GM12878 (cell line): ENCODE measurements around the gene SUSD1. TPM values are rescaled to one million over a fixed set of nuclear protein-coding genes. Genes with fewer than 3 reads are reported as not detected.

Experiments
- ATAC-seq: fragments of 200-7000 bp; cut with Tn5 transposase; 3 replicates; pipeline ENCODE4 v1.9.1; 2020; ENCODE audit warnings: mild to moderate bottlenecking, moderate library complexity
- BruUV-seq: library from RNA; stranded (reverse); fragments of 400-500 nt; replicated peaks from 2 replicates; lab custom pipeline; 2021; lab: Mats Ljungman, UMichigan
- CTCF ChIA-PET: fragments of 300-600 bp; sonication (Branson Sonifier 250); formaldehyde crosslinking; extraction: SDS; loops from one replicate; lab custom pipeline; 2021; ENCODE audit warnings: inconsistent platforms; lab: Yijun Ruan, JAX
- POLR2A ChIA-PET: fragments of 350-600 bp; formaldehyde crosslinking; extraction: SDS; loops from one replicate; lab custom pipeline; 2021; ENCODE audit warnings: inconsistent platforms; lab: Charles Lee
- RAD21 ChIA-PET: fragments of 300-600 bp; sonication (Branson Sonifier 250); formaldehyde crosslinking; loops from one replicate; lab custom pipeline; 2023; ENCODE audit warnings: antibody characterized with exemption; ENCODE audit not compliant: unreplicated experiment; lab: Charles Lee
- SMC1A ChIA-PET: fragments of 300-600 bp; sonication (Branson Sonifier 250); formaldehyde crosslinking; loops from one replicate; lab custom pipeline; 2023; ENCODE audit not compliant: unreplicated experiment, uncharacterized antibody; lab: Charles Lee
- DNase-seq: peaks from one replicate; pipeline ENCODE4 v3.0.0-alpha.2; 2011; ENCODE audit warnings: low read depth, low spot score
- FAIRE-seq: peaks from 3 replicates; lab custom pipeline; 2011; peaks lifted over from hg19 to GRCh38; lab: Jason Lieb, UNC
- H2AFZ ChIP-seq: 2 replicates; pipeline ENCODE4 v1.6.0; 2011; ENCODE audit warnings: low read depth, low read length, control low read depth; ENCODE audit not compliant: control insufficient read depth
- H3K27ac ChIP-seq: 2 replicates; pipeline ENCODE4 v1.5.1; 2011; ENCODE audit warnings: control low read depth; ENCODE audit not compliant: control insufficient read depth, insufficient read depth
- H3K27me3 ChIP-seq, 2 experiments: replicated peaks in 1 of 2; 2 replicates each; pipeline versions ENCODE4 v1.6.0 to v1.6.1; 2011; ENCODE audit warnings: low read length in 1 of 2; ENCODE audit not compliant: control insufficient read depth in 2 of 2, insufficient read depth in 2 of 2
- H3K36me3 ChIP-seq, 2 experiments: 2 replicates each; pipeline ENCODE4 v1.5.1; 2011; ENCODE audit warnings: low read length in 1 of 2; ENCODE audit not compliant: control insufficient read depth in 2 of 2, insufficient read depth in 2 of 2
- H3K4me1 ChIP-seq: 2 replicates; pipeline ENCODE4 v1.6.1; 2011; ENCODE audit warnings: mild to moderate bottlenecking, low read length, moderate library complexity, mixed read lengths; ENCODE audit not compliant: control insufficient read depth, insufficient read depth
- H3K4me2 ChIP-seq: 2 replicates; pipeline ENCODE4 v1.6.0; 2011; ENCODE audit warnings: control low read depth; ENCODE audit not compliant: control insufficient read depth, insufficient read depth
- H3K4me3 ChIP-seq: fragments of 200-600 bp; sonication (generic); 2 replicates; pipeline ENCODE4 v1.5.1; 2016
- H3K79me2 ChIP-seq: 2 replicates; pipeline ENCODE4 v1.6.0; 2011; ENCODE audit warnings: low read length; ENCODE audit not compliant: control insufficient read depth, insufficient read depth
- H3K9ac ChIP-seq: 2 replicates; pipeline ENCODE4 v1.8.0; 2011; ENCODE audit warnings: low read length, control low read depth, mixed read lengths; ENCODE audit not compliant: control insufficient read depth, insufficient read depth
- H3K9me3 ChIP-seq: replicated peaks from 3 replicates; pipeline ENCODE4 v1.5.1; 2011; ENCODE audit warnings: mild to moderate bottlenecking, low read length; ENCODE audit not compliant: control insufficient read depth, insufficient read depth
- H4K20me1 ChIP-seq: 2 replicates; pipeline ENCODE4 v1.6.0; 2011; ENCODE audit not compliant: control insufficient read depth, insufficient read depth
- ATF3 ChIP-seq: IDR thresholded peaks from 2 replicates; pipeline ENCODE4 v1.6.1; 2011; ENCODE audit warnings: low read depth, mild to moderate bottlenecking, low read length, moderate library complexity, borderline replicate concordance; ENCODE audit errors: extremely low read depth
- CBX5 ChIP-seq: sonication (generic); IDR thresholded peaks from 2 replicates; pipeline ENCODE4 v1.6.1; 2016; ENCODE audit warnings: low read depth, moderate library complexity, mild to moderate bottlenecking, inconsistent platforms
- CREB1 ChIP-seq: IDR thresholded peaks from 2 replicates; pipeline ENCODE4 v1.6.1; 2012; ENCODE audit warnings: low read depth, mild to moderate bottlenecking, inconsistent platforms
- EGR1 ChIP-seq, 2 experiments: IDR thresholded peaks; 1 replicate in 1 of 2; 2 replicates in 1 of 2; pipeline ENCODE4 v1.6.1; 2011 to 2012; ENCODE audit warnings: low read depth in 2 of 2, low read length in 2 of 2, borderline replicate concordance in 1 of 2, mild to moderate bottlenecking in 1 of 2, moderate library complexity in 1 of 2
- GATAD2B ChIP-seq: fragments of 450-650 bp; conservative IDR thresholded peaks from 2 replicates; pipeline ENCODE4 v1.6.1; 2017; ENCODE audit warnings: low read depth, mild to moderate bottlenecking, moderate library complexity
- HDAC2 ChIP-seq: fragments of 200-600 bp; sonication (generic); IDR thresholded peaks from 2 replicates; pipeline ENCODE4 v1.6.1; 2017
- HDGF ChIP-seq: fragments of 450-650 bp; IDR thresholded peaks from 2 replicates; pipeline ENCODE4 v1.6.1; 2016; ENCODE audit warnings: antibody characterized with exemption
- IKZF2 ChIP-seq, 2 experiments: fragments of 450-650 bp; IDR thresholded peaks; 2 replicates each; pipeline ENCODE4 v1.6.1; 2017; ENCODE audit warnings: mild to moderate bottlenecking in 2 of 2, moderate library complexity in 2 of 2
- IRF5 ChIP-seq: fragments of 450-650 bp; IDR thresholded peaks from 2 replicates; pipeline ENCODE4 v1.6.1; 2017; ENCODE audit warnings: borderline replicate concordance
- JUNB ChIP-seq: IDR thresholded peaks from 2 replicates; pipeline ENCODE4 v1.6.1; 2016; ENCODE audit warnings: antibody characterized with exemption, mild to moderate bottlenecking
- MYC ChIP-seq: IDR thresholded peaks from 2 replicates; pipeline ENCODE4 v1.6.1; 2011; ENCODE audit warnings: mild to moderate bottlenecking, low read length, moderate library complexity, inconsistent platforms; ENCODE audit not compliant: insufficient read depth, insufficient replicate concordance, insufficient read length, severe bottlenecking
- NFIC ChIP-seq: IDR thresholded peaks from 2 replicates; pipeline ENCODE4 v1.6.1; 2012; ENCODE audit warnings: low read depth, mild to moderate bottlenecking, inconsistent platforms, low read length, moderate library complexity
- NFYB ChIP-seq: IDR thresholded peaks from 2 replicates; pipeline ENCODE4 v1.6.1; 2011; ENCODE audit warnings: low read depth, mild to moderate bottlenecking, low read length, improper control_type of control experiment, moderate library complexity; ENCODE audit not compliant: insufficient read depth
- NR2F1 ChIP-seq: fragments of 450-650 bp; conservative IDR thresholded peaks from 2 replicates; pipeline ENCODE4 v1.6.1; 2017; ENCODE audit warnings: mild to moderate bottlenecking
- PML ChIP-seq: IDR thresholded peaks from 2 replicates; pipeline ENCODE4 v1.6.1; 2012; ENCODE audit warnings: low read length, inconsistent platforms
- RELA ChIP-seq: fragments of 450-650 bp; IDR thresholded peaks from 2 replicates; pipeline ENCODE4 v1.8.0; 2014; ENCODE audit warnings: borderline replicate concordance; ENCODE audit not compliant: partially characterized antibody
- SREBF1 ChIP-seq: IDR thresholded peaks from 2 replicates; pipeline ENCODE4 v1.6.1; 2012; ENCODE audit warnings: mild to moderate bottlenecking, low read length
- SREBF2 ChIP-seq: IDR thresholded peaks from 2 replicates; pipeline ENCODE4 v1.6.1; 2012; ENCODE audit warnings: mild to moderate bottlenecking, low read length
- SUZ12 ChIP-seq: fragments of 200-600 bp; sonication (generic); IDR thresholded peaks from one replicate; pipeline ENCODE4 v1.6.1; 2018; ENCODE audit warnings: antibody characterized with exemption, mild to moderate bottlenecking; ENCODE audit not compliant: unreplicated experiment
- ZNF217 ChIP-seq: fragments of 450-650 bp; IDR thresholded peaks from 2 replicates; pipeline ENCODE4 v1.6.1; 2017; ENCODE audit warnings: antibody characterized with exemption, mild to moderate bottlenecking
- ZNF24 ChIP-seq: fragments of 450-650 bp; IDR thresholded peaks from 2 replicates; pipeline ENCODE4 v1.6.1; 2017; ENCODE audit warnings: antibody characterized with exemption, mild to moderate bottlenecking
- ZSCAN29 ChIP-seq: fragments of 450-650 bp; IDR thresholded peaks from 2 replicates; pipeline ENCODE4 v1.6.1; 2017; ENCODE audit warnings: mild to moderate bottlenecking, moderate library complexity
- WGBS: methylation state at CpG from one replicate; pipeline ENCODE4 v1.1.6; 2016; ENCODE audit warnings: low lambda C conversion rate; ENCODE audit not compliant: insufficient replicate concordance, insufficient coverage; ENCODE audit errors: missing lambda C conversion rate; 5-methylcytosine and 5-hydroxymethylcytosine counted together
- in situ Hi-C: fragments of 300-500 bp; cut with MboI; formaldehyde crosslinking; loops from 9 replicates; pipeline ENCODE4 v1.14.3; 2018; ENCODE audit warnings: mixed read lengths
- intact Hi-C: fragments of 100-400 bp; cut with micrococcal nuclease; formaldehyde crosslinking; loops from one replicate; pipeline ENCODE4 v1.14.2; 2022; ENCODE audit not compliant: unreplicated experiment
- polyA plus RNA-seq, 11 experiments: library from polyadenylated mRNA; depleted of rRNA in 4 of 11; unstranded in 6 of 11; stranded (reverse) in 5 of 11; fragments of >200 nt; fragmentation: Nextera tagmentation in 4 of 11; fragmentation: Illumina TruSeq in 1 of 11; extraction: Ambion mirVana in 4 of 11; extraction: Trizol in 1 of 11; gene quantifications; 1 replicate in 1 of 11; 2 replicates in 10 of 11; pipeline versions ENCODE4 v1.2.1 to v1.2.3, GENCODE V29; 2011 to 2016; ENCODE audit warnings: inconsistent platforms in 2 of 11, missing spikeins in 2 of 11, low read depth in 1 of 11
- total RNA-seq, 4 experiments: library from RNA; depleted of rRNA in 3 of 4; stranded (reverse); fragments of >200 nt in 3 of 4; fragmentation: Illumina TruSeq in 1 of 4; extraction: Trizol in 1 of 4; gene quantifications; 2 replicates each; pipeline versions ENCODE4 v1.2.1 to v1.2.3, GENCODE V29; 2013 to 2021

SUSD1 gene
- total and polyA plus RNA-seq, 10 of the 15 experiments (the other 5 are each of a cell fraction or from before 2014, with no cell fraction given) = 6.7 to 20.8 (median 13.2) TPM

- peaks cover 52% of the 10 kb centered on the region for H3K4me1 ChIP-seq
- intact Hi-C loops (loop anchor here (1.0 to 2.0 kb wide), 3 partner anchors 17 to 25 kb away; no protein-coding TSS in a partner anchor), in situ Hi-C loops (loop anchor here (25.0 kb wide), 1 partner anchor 1875 kb away; no protein-coding TSS in a partner anchor)
- ATAC-seq = peak; percentile 92
- no peaks in the 10 kb centered on the region for H3K9me3 ChIP-seq
- peak overlapping the region; percentile 61 for H3K4me2 ChIP-seq
- H3K9ac ChIP-seq = peak overlapping the region; percentile 69
- CTCF ChIA-PET = interaction anchor here (0.7 to 3.3 kb wide), 17 partner anchors 9 to 182 kb away, joined by 3 to 21 read pairs (median 5); no protein-coding TSS in a partner anchor
- no peak overlapping the region for H2AFZ ChIP-seq
- TSS peak; percentile 88 for BruUV-seq
- no peaks in the 10 kb centered on the region for H3K36me3 ChIP-seq
- no peaks in the 10 kb centered on the region for H3K27me3 ChIP-seq
- peak; percentile 64 for FAIRE-seq
- peak; percentile 96 for DNase-seq
- no peaks in the 10 kb centered on the region for H4K20me1 ChIP-seq
- RAD21 ChIA-PET = interaction anchor here (0.5 to 6.8 kb wide), 26 partner anchors 9 to 252 kb away, joined by 3 to 85 read pairs (median 4); no protein-coding TSS in a partner anchor
- H3K27ac ChIP-seq = peak overlapping the region; percentile 92
- SMC1A ChIA-PET = interaction anchor here (0.7 to 13.8 kb wide), 23 partner anchors 9 to 114 kb away, joined by 3 to 311 read pairs (median 5); no protein-coding TSS in a partner anchor
- POLR2A ChIA-PET = interaction anchor here (0.6 to 8.2 kb wide), 14 partner anchors 9 to 90 kb away, joined by 3 to 124 read pairs (median 4); no protein-coding TSS in a partner anchor
- H3K4me3 ChIP-seq = no peak overlapping the region
- no peaks in the 10 kb centered on the region for H3K79me2 ChIP-seq
- 47% methylated on average over 4 of the region's 4 CpGs for WGBS
- TF ChIP-seq IKZF2 (IDR thresholded peaks at IDR 0.05) (peak; percentile 100), HDAC2 (no peak), NFYB (peak; percentile 34; the same call in 1 of the 2 replicates), NR2F1 (peak; percentile 85), RELA (peak; percentile 76), PML (peak; percentile 85), MYC (no peak), ATF3 (no peak), EGR1 (IDR thresholded peaks at IDR 0.05; ENCODE audit: borderline replicate concordance in 1 of 2, low read depth in 2 of 2, low read length in 2 of 2) (peak in 1 of 2 experiments; percentile 68; a peak in 1 of 3 replicates), NFIC (peak; percentile 100), CREB1 (peak; percentile 60; the same call in 1 of the 2 replicates), GATAD2B (peak; percentile 88), ZNF217 (peak; percentile 89), ZNF24 (peak; percentile 78), SREBF2 (no peak), IRF5 (no peak), SREBF1 (no peak), JUNB (peak; percentile 97), ZSCAN29 (no peak), HDGF (no peak), SUZ12 (no peak), CBX5 (peak; percentile 96)
Observed at GRCh38 chr9:112012026-112012902, 162.8 kb downstream of the SUSD1 start.
